Measurements from ENCODE around the gene CYP2A13.
"Not testable (repeated sequence)": the region's sequence is repeated elsewhere in the genome, so short reads cannot be mapped to it uniquely, and the experiment has no call there.

Gene CYP2A13

GRCh38 chr19:41112728-41113290 is 24.6 kb downstream of the CYP2A13 start:
- no peak for DNase-seq
- in situ Hi-C loops (cut with MboI; ENCODE audit: low pct_unique_long_range_greater_than_20kb, low sequenced_read_pairs): no loop called here

- no peak for DNase-seq
- in situ Hi-C loops (cut with MboI; ENCODE audit: low pct_unique_long_range_greater_than_20kb, low sequenced_read_pairs): no loop called here
Measured at GRCh38 chr19:41114132-41114531, 25.9 kb downstream of the CYP2A13 start, which contains the start of gene CYP2F1. CYP2F1 (plus strand) TSS chr19:41114432; CDS start chr19:41116189, 1,757 bp downstream.

GRCh38 chr19:41116261-41116660 is 28.0 kb downstream of the CYP2A13 start:
- no peak for DNase-seq
- in situ Hi-C loops (cut with MboI; ENCODE audit: low pct_unique_long_range_greater_than_20kb, low sequenced_read_pairs): no loop called here

- DNase-seq: peak; percentile 71
- in situ Hi-C loops (cut with MboI; ENCODE audit: low pct_unique_long_range_greater_than_20kb, low sequenced_read_pairs): not testable (repeated sequence)
Measured at GRCh38 chr19:41120929-41121911, 33.0 kb downstream of the CYP2A13 start.

GRCh38 chr19:41122846-41123245 is 34.6 kb downstream of the CYP2A13 start:
- DNase-seq; in situ Hi-C loops (cut with MboI; ENCODE audit: low pct_unique_long_range_greater_than_20kb, low sequenced_read_pairs): not testable (repeated sequence)

- in situ Hi-C loops (cut with MboI; ENCODE audit: low pct_unique_long_range_greater_than_20kb, low sequenced_read_pairs): no loop called here
Measured at GRCh38 chr19:41123716-41124294, 35.6 kb downstream of the CYP2A13 start.

GRCh38 chr19:41126765-41127203 is 38.5 kb downstream of the CYP2A13 start:
- in situ Hi-C loops (cut with MboI; ENCODE audit: low pct_unique_long_range_greater_than_20kb, low sequenced_read_pairs): loop anchor here (25.0 kb wide), 1 partner anchor 439 kb away; the partner anchor contains the start of gene NUMBL

More at GRCh38 chr19:41123716-41124294, 35.6 kb downstream of the CYP2A13 start:
- no peak for DNase-seq

GRCh38 chr19:41127362-41127761 is 39.1 kb downstream of the CYP2A13 start:
- in situ Hi-C loops (cut with MboI; ENCODE audit: low pct_unique_long_range_greater_than_20kb, low sequenced_read_pairs): loop anchor here (25.0 kb wide), 1 partner anchor 440 kb away; the partner anchor contains the start of gene NUMBL
- not testable (repeated sequence) for DNase-seq

More at GRCh38 chr19:41126765-41127203, 38.5 kb downstream of the CYP2A13 start:
- peak; percentile 12 for DNase-seq

- in situ Hi-C loops (cut with MboI; ENCODE audit: low pct_unique_long_range_greater_than_20kb, low sequenced_read_pairs): loop anchor here (25.0 kb wide), 1 partner anchor 441 kb away; the partner anchor contains the start of gene NUMBL
- peak; percentile 68 for DNase-seq
Measured at GRCh38 chr19:41127801-41128300, 39.6 kb downstream of the CYP2A13 start.

GRCh38 chr19:41128692-41129091 is 40.4 kb downstream of the CYP2A13 start:
- in situ Hi-C loops (cut with MboI; ENCODE audit: low pct_unique_long_range_greater_than_20kb, low sequenced_read_pairs): loop anchor here (25.0 kb wide), 1 partner anchor 441 kb away; the partner anchor contains the start of gene NUMBL
- no peak for DNase-seq

- DNase-seq: no peak
- in situ Hi-C loops (cut with MboI; ENCODE audit: low pct_unique_long_range_greater_than_20kb, low sequenced_read_pairs): loop anchor here (25.0 kb wide), 1 partner anchor 444 kb away; the partner anchor contains the start of gene NUMBL
Measured at GRCh38 chr19:41131186-41131585, 42.9 kb downstream of the CYP2A13 start.

- in situ Hi-C loops (cut with MboI; ENCODE audit: low pct_unique_long_range_greater_than_20kb, low sequenced_read_pairs): loop anchor here (25.0 kb wide), 1 partner anchor 446 kb away; the partner anchor contains the start of gene NUMBL
- no peak for DNase-seq
Measured at GRCh38 chr19:41133260-41133659, 45.0 kb downstream of the CYP2A13 start.

GRCh38 chr19:41134616-41135015 is 46.4 kb downstream of the CYP2A13 start:
- in situ Hi-C loops (cut with MboI; ENCODE audit: low pct_unique_long_range_greater_than_20kb, low sequenced_read_pairs): loop anchor here (25.0 kb wide), 1 partner anchor 447 kb away; the partner anchor contains the start of gene NUMBL
- no peak for DNase-seq

- in situ Hi-C loops (cut with MboI; ENCODE audit: low pct_unique_long_range_greater_than_20kb, low sequenced_read_pairs): loop anchor here (25.0 kb wide), 1 partner anchor 448 kb away; the partner anchor contains the start of gene NUMBL
- DNase-seq: not testable (repeated sequence)
Measured at GRCh38 chr19:41135390-41136384, 47.4 kb downstream of the CYP2A13 start.

GRCh38 chr19:41136636-41137455 is 48.6 kb downstream of the CYP2A13 start:
- no peak for DNase-seq

GRCh38 chr19:41144403-41144802 is 56.2 kb downstream of the CYP2A13 start:
- peak; percentile 87 for DNase-seq
- in situ Hi-C loops (cut with MboI; ENCODE audit: low pct_unique_long_range_greater_than_20kb, low sequenced_read_pairs): loop anchor here (25.0 kb wide), 1 partner anchor 457 kb away; the partner anchor contains the start of gene NUMBL

More at GRCh38 chr19:41136636-41137455, 48.6 kb downstream of the CYP2A13 start:
- in situ Hi-C loops (cut with MboI; ENCODE audit: low pct_unique_long_range_greater_than_20kb, low sequenced_read_pairs): loop anchor here (25.0 kb wide), 1 partner anchor 450 kb away; the partner anchor contains the start of gene NUMBL
